ENCODE data around the gene USHBP1. TPM values are rescaled to one million over a fixed set of nuclear protein-coding genes. Genes with fewer than 3 reads are reported as not detected.

The USHBP1 gene, protein sequence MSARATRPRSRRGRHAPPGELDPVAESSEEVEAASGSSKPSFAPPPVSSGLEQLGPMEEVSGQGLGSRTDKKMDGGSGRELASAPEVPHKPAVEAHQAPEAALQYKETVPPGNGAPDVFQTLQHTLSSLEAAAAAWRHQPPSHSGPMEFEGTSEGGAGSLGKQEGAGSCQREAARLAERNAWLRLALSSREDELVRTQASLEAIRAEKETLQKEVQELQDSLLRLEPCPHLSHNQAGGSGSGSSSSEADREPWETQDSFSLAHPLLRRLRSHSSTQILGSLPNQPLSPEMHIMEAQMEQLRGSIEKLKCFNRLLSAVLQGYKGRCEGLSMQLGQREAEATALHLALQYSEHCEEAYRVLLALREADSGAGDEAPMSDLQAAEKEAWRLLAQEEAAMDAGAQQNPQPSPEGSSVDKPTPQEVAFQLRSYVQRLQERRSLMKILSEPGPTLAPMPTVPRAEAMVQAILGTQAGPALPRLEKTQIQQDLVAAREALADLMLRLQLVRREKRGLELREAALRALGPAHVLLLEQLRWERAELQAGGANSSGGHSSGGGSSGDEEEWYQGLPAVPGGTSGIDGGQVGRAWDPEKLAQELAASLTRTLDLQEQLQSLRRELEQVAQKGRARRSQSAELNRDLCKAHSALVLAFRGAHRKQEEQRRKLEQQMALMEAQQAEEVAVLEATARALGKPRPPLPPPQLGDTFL
- total RNA-seq (ENCODE audit: low replicate concordance) = 0.29 TPM in 1 of 2 replicates, not detected in the other
- long read RNA-seq = 0 reads

GRCh38 chr19:17264641-17264979 lies at the start of gene USHBP1:
Gene USHBP1 (minus strand): TSS chr19:17264745. CDS start chr19:17264299, 446 bp downstream.
- H3K4me1 Mint-ChIP-seq (ENCODE audit: unreplicated experiment) = peaks cover 17% of the 10 kb centered on the region
- TF ChIP-seq CTCF (conservative IDR thresholded peaks at IDR 0.05) = no peak
- no peak for DNase-seq (ENCODE audit: extremely low spot score, unreplicated experiment)
- peaks cover 4% of the 10 kb centered on the region for H3K36me3 Mint-ChIP-seq
- H3K4me3 Mint-ChIP-seq = no peak within 1 kb of the TSS
- H3K27ac Mint-ChIP-seq = no peak within 1 kb of the TSS
- H3K9me3 Mint-ChIP-seq = peaks cover 6% of the 10 kb centered on the region
- peaks cover 6% of the 10 kb centered on the region for H3K27me3 Mint-ChIP-seq

DNA sequence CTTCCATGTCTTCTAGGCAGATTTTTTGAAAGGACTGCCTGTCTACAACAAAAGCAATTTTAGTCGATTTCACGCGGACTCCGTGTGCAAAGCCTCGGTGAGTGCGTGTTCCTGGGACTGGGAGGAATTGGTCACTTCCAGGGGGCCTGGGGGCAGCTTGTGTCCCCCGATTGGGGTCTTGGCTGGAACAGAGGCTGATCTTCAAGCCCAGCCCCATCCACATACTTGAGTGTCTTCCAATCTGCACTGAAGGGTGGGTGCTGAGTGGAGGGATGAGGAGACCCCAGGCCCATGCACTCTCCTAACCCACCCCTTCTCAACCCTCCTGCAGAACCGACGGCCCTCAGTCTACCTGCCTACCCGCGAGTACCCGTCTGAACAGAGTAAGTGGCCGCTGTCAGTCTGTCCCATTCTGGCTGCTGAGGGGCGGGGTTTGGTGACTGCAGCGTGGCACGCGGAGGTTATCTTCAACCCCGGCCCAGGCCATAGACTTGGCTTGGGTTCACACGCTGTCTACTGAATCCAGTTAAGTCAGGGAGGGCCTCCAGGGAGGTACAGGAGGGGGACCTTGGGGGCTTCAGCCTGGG lies 49.6 kb upstream of the USHBP1 start:
- Mint-ChIP-seq H3K36me3 (peaks cover 12% of the 10 kb centered on the region), H3K27ac (no peak overlapping the region), H3K27me3 (no peaks in the 10 kb centered on the region), H3K4me1 (ENCODE audit: unreplicated experiment) (peaks cover 13% of the 10 kb centered on the region), H3K4me3 (no peak overlapping the region), H3K9me3 (no peaks in the 10 kb centered on the region)
- peak; percentile 69 for DNase-seq (ENCODE audit: extremely low spot score, unreplicated experiment)
- TF ChIP-seq CTCF (conservative IDR thresholded peaks at IDR 0.05) = no peak

GRCh38 chr19:17312189-17313113 lies 47.9 kb upstream of the USHBP1 start:
- Mint-ChIP-seq H3K4me3 (peak overlapping the region; percentile 85), H3K27me3 (no peaks in the 10 kb centered on the region), H3K36me3 (peaks cover 13% of the 10 kb centered on the region), H3K9me3 (no peaks in the 10 kb centered on the region), H3K4me1 (ENCODE audit: unreplicated experiment) (peaks cover 23% of the 10 kb centered on the region), H3K27ac (peak overlapping the region; percentile 95)
- TF ChIP-seq CTCF (conservative IDR thresholded peaks at IDR 0.05) = no peak
- no peak for DNase-seq (ENCODE audit: extremely low spot score, unreplicated experiment)

GRCh38 chr19:17311455-17312188 lies 47.1 kb upstream of the USHBP1 start:
- no peaks in the 10 kb centered on the region for H3K9me3 Mint-ChIP-seq
- peak overlapping the region; percentile 95 for H3K27ac Mint-ChIP-seq
- TF ChIP-seq CTCF (conservative IDR thresholded peaks at IDR 0.05) = no peak
- no peak for DNase-seq (ENCODE audit: extremely low spot score, unreplicated experiment)
- peaks cover 23% of the 10 kb centered on the region for H3K4me1 Mint-ChIP-seq (ENCODE audit: unreplicated experiment)
- peak overlapping the region; percentile 85 for H3K4me3 Mint-ChIP-seq
- H3K36me3 Mint-ChIP-seq = peaks cover 13% of the 10 kb centered on the region
- no peaks in the 10 kb centered on the region for H3K27me3 Mint-ChIP-seq
